ENCODE data around the gene RBM19.

Gene RBM19

GRCh38 chr12:113918306-113918705 is 47.8 kb downstream of the RBM19 start:
- no peak for TF ChIP-seq CTCF (IDR thresholded peaks at IDR 0.05)

- no peak for TF ChIP-seq CTCF (IDR thresholded peaks at IDR 0.05)
Measured at GRCh38 chr12:113917393-113917792, 48.7 kb downstream of the RBM19 start.

GRCh38 chr12:113914806-113915205 is 51.3 kb downstream of the RBM19 start:
- no peak for TF ChIP-seq CTCF (IDR thresholded peaks at IDR 0.05)

- no peak for TF ChIP-seq CTCF (IDR thresholded peaks at IDR 0.05)
Measured at GRCh38 chr12:113914176-113914575, 51.9 kb downstream of the RBM19 start.

- peak; percentile 93 for TF ChIP-seq CTCF (IDR thresholded peaks at IDR 0.05)
Measured at GRCh38 chr12:113912760-113913329, 53.3 kb downstream of the RBM19 start.

- TF ChIP-seq CTCF (IDR thresholded peaks at IDR 0.05) = no peak
Measured at GRCh38 chr12:113911971-113912759, 54.0 kb downstream of the RBM19 start.

- TF ChIP-seq CTCF (IDR thresholded peaks at IDR 0.05) = no peak
Measured at GRCh38 chr12:113910751-113911272, 55.3 kb downstream of the RBM19 start.

Data from LNCAP (cell line).